ENCODE data around the gene TMC4.
"Not testable (repeated sequence)": the region's sequence is repeated elsewhere in the genome, so short reads cannot be mapped to it uniquely, and the experiment has no call there.

TMC4 gene

GRCh38 chr19:54178581-54179261 is 5.8 kb upstream of the TMC4 start:
- peak in 1 of 2 experiments; percentile 13 for DNase-seq

DNA sequence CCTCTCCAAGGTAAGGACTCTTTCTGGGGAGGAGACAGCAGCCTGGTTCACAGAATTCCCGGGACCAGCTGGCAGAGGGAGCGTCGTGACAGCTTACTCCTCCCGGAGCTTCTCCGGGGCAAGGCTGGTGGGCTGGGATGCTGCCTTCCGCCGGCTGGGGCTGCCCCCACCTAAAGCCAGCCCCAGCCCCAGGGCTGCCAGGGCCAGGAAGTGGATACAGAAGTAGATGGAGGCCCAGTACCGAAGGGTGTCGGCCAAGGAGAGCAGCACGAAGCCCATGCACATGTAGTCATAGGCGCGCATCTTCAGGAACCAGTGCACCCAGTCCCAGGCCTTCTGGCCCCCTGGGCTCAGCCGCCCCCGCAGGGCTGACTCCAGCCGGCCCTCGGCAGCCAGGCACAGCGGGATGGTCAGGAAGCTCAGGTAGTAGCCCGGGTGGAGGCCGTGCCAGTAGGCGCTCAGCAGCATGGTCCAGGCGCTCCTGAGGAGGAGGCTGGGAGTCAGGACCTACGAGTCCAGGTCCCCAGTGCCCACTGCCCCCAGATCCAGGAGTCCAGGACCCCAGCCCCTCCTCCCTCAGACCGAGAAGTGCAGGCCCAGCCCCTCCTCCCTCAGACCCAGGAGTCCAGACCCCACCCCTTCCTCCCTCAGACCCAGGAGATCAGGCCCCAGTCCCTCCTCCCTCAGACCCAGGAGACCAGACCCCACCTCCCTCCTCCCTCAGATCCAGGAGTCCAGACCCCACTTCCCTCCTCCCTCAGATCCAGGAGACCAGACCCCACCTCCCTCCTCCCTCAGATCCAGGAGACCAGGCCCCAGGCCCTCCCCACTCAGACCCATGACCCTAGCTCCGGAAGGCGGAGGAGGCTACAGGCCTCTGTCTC is 1.2 kb upstream of the TMC4 start:
- no peak for DNase-seq

DNA sequence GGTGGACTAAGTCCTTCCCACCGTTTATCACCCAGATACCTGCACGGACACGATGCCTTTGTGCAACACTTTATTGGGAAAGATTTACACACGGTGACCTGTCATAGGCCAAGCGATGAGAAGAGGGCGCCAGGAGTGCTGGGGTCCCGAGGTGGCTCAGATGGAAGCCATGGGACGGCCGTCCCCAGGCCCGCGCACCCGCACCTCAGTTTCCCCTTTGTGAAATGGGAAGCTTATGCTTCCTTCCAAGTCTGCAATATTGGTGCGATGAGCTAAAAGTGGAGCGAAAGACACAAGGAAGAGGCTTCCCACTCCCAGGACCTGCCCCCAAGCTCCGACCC is 369 bp upstream of the TMC4 start:
- DNase-seq, result no peak

GRCh38 chr19:54171736-54172431 is 1.1 kb downstream of the TMC4 start:
- not testable (repeated sequence) for DNase-seq

DNA sequence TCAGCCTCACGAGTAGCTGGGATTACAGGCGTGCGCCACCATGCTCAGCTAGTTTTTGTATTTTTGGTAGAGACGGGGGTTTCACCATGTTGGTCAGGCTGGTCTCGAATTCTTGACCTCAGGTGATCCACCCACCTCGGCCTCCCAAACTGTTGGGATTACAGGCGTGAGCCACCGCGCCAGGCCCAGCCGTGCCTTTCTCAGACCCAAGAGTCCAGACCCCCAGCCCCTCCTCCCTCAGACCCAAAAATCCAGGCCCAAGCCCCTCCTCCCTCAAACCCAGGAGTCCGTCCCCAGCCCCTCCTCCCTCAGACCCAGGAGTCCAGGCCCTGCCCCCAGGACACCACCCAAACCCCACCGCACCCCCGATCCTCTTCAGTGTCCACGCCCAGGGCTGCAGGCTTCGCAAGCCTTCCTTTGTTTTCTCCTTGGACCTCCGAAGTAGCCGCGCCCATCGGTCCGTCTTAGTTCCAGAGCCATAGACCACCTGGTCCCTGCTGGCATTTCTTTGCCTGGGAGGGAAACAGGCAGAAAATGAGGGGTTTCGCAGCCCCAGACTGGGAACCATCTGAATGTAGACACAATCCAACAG is 3.7 kb downstream of the TMC4 start:
- DNase-seq, result no peak

DNA sequence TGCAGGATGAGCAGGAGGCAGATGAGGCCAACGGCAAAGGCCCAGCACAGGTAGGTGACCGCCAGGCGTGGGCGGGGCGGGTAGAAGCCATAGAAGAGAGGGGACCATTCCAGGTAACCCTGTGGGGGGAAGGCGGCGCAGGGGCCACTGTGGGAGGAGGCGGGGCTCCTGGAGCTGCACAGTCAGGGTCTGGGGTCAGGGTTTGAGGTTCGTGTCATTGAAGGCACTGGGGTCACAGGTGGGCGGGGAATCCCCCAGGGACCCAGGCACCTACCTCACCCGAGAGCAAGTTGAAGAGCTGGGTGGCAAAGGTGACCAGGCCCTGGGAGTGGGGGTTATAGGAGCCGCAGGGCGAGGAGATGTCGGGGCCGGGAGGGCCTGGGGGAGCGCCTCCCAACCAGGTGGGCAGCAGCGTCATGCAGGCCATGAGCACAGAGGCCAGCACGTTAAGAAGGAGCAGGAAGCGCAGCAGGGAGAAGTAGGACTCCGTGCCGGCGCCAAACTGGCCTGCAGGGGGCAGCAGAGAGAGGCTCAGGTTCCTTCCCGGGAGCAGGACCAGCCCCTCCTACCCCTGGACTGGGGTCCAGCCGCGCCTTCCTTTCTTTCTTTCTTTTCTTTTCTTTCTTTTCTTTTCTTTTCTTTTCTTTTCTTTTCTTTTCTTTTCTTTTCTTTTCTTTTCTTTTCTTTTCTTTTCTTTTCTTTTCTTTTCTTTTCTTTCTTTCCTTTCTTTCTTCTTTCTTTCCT is 4.6 kb downstream of the TMC4 start:
- DNase-seq, result peak; percentile 74 to 84

DNA sequence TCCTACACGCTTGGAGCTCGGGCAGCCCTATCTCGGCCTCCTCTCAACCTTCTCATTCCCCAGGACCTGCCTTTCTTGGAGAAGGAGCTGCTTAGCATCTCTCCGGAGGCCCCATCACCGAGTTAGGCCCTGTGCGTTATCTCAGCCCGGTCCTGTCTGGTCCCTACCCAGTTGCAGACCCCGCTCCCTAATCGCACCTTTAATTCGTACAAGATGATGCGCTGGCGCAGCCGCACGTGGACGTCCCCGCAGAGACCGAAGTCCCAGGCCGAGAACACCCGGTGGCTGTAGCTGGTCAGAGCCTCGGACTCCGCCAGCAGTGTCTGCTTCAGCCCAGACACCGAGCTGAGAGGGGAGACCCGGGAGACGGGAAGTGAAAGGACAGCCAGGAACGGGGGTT is 7.7 kb downstream of the TMC4 start:
- DNase-seq, result no peak

DNA sequence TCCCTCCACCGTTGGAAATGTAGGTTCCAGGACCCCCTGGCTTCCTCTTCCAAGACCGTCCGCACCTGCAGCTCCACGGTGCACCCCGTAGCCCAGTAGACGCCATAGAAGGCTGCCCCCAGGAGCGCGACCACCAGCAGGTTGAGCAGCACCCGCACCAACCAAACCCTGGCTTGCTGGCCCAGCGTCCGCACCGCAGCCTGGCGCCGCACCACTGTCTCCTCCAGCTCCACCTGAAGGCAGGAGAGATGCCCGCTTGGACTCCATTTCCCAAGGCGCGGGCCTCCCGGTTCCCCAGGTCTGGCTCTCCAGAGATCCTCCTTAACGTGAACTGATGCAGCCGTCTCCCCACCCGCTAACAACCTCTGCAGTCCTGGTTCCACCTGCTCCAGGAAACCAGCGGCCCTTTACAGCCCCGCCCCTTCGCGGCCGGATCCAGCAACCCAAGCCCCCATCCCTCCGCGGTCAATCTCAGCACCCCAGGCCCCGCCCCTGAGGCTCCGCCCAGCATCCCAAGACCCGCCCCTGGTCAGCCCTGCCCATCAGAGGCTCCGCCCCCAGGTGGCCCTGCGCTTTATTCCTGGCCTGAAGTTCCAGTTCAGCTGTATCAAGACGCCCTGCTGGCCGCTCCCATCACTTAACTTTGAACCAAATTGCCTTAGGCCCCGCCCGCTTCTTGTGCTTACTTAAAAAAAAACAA is 8.4 kb downstream of the TMC4 start:
- DNase-seq, result no peak

- no peak for DNase-seq
Observed at GRCh38 chr19:54162884-54163283, 10.1 kb downstream of the TMC4 start.

DNA sequence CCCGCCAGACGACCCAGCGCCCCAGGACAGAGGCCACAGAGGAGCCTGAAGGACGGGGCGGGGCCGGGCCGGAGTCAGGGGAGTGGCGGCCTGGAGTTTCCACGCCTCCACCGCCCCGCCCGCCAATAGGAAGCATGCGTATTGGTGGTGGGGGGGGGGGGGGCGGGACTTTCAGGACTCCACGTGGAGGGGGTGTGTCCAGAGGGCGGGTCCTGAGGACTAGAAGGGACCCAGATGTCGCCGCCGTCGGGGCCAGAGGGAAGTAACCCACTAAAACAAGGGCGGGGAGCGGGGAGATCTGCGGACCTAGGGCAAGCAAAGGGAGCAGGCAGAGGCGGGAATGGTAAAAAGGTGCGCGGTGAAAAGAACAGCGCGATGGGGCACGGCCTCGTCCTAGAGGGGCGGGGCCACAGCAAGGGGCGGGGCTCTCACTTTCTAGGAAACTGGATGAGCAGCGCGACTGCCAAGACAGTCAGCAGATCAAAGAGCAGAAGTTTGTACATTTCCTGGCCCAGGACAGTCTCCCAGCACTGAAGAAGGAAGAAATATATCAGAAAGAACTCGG is 10.6 kb downstream of the TMC4 start:
- DNase-seq, result peak; percentile 89 to 90

- DNase-seq, result no peak
Observed at GRCh38 chr19:54160854-54161253, 12.1 kb downstream of the TMC4 start.

- DNase-seq, result no peak
Observed at GRCh38 chr19:54160182-54160811, 12.7 kb downstream of the TMC4 start.

DNA sequence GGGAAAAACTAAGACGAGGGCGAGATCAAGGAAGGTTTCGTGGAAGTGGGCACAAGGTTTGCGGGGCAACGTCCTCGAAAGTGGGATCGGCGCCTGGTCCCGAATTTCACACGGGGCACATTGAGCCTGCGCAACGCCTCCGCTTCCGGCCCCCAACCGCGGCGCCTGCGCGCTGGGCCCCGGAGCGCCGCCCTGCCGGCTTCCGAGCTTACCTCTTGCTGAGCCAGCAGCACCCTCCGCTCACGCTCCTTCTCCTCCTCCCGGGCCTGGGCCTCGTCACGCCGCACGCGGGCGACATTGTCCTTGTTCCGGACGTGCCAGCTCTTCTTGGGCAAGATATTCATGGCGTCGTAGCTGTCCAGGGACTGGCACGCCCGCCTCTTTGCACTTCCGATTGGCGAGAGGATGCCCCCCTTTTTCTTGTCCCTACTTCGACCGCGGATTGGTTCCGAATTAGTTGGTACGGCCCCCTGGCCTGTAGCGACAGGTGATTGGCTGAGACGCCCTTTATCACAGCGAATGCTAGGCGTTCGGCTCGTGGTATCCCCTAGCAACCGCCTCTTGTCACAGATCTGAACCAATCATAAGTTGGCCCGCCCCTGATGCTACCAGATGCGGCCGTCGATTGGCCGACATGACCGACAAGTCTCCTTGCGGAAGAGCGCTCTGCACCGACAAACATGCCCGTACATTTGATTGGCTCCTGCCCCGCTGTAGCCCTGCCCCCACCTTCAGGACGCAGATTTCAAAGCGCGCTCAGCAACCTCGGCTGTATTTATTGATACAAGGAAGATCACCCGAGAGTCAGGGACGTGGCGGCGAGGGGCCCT is 13.4 kb downstream of the TMC4 start, which contains the start of gene LENG1:
Gene LENG1 (minus strand): TSS at position 370 of the 830 bp plus-strand sequence. CDS start 26 bp downstream, at position 344.
- DNase-seq, result peak; percentile 100

DNA sequence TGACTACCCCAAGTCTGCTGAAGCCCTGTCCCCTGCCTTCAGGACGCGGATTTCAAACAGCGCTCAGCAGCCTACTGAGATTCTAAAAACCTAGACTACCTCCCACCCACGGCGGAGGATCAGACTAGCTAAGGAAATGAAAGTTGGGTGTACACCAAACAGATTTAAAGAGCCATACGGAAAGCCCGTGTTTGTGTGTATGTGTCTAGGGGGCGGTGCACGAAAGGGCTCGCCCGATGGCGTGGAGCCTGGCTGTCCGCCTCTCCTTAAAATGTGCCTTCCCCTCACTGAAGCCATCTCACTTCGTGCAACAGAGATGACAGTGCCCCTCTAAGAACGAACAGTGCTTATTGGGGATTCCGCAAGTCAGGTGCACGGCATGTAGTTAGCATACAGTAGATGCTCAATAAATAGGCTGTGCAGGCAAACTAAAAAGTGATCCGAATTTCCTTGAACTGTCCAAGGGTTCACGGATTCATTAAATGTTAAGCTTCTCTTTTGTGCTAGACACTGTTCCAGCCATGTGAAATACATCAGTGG is 14.1 kb downstream of the TMC4 start:
- DNase-seq, result no peak

- DNase-seq, result no peak
Observed at GRCh38 chr19:54156953-54157352, 16.0 kb downstream of the TMC4 start.

DNA sequence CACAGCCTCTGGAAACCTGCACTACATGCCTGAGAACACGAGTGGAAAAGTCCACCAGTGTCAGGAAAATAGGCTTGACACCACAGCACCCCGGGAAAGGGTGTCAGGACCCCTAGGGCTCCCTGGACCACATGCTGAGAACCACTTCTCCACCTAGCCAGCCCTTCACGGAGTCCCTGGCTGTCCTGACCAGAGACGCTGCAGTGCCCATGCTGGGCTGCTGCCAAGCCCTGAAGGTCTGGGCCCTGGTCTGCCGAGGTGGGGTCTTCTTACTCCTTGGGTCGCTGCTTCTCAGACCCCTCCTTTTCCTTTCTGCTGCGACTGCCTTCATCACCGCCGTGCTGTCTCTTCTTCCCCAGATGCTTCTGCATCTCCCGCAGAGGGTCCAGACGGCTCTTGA is 16.5 kb downstream of the TMC4 start:
- DNase-seq, result no peak

DNA sequence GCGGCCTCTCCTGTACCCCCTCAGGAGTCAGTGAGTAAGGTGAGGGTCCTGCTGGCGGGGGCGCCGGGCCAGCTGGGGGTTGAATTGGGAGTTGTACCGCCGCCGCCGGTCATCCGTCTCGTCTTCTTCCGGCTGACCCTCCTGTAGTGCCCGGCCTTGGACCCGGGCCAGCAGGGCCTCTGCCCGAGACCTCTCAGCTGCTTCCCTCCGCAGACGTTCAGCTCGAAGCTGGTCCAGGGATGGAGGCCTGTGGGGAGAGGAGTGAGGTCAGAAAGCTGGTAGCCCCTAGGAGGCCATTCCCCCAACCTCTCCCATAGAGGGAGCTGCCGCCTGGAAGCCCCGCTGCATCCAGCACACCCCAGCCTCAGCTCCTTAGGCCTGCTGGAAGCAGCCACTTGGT is 17.3 kb downstream of the TMC4 start:
- DNase-seq, result no peak

DNA sequence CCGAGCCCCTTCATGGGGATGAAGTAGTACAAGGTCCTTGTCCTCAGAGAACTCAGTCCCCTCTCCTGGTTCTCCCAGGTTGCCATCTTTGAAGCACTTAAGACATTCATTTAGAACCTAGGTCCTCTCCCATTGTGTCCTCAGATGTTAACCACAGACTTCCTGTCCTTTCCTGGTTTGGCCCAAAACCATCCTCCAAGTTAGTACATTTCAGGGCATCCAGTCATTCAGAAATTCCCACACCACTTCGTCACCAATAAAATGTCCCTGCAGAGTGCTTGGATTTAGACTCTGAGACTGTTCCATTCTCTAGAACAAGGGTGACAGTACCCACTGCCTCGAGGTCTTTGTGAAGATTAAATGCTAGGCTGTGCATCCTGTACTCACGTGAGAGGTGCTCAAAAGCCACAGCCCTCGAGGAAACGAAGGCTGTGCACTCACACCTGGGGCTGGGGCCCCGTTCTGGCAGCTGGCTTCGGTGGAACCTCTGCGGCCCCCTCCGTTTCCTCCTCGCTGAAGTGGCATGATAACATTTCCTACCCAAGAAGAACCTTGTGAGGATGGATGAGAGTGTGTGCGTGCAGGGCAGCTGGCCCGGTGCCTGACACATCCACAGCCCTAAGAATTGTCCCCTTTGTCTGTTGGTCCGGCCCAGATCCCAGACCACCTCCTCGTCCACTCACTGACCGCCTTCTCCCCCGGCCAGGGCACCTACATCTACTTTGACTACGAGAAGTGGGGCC is 18.2 kb downstream of the TMC4 start:
- no peak for DNase-seq

GRCh38 chr19:54153731-54154326 is 19.1 kb downstream of the TMC4 start:
- DNase-seq, result no peak

Data from Kasumi-1 (cell line).